ENCODE measurements around the gene CREBBP.

- TF ChIP-seq, protein P1, sequence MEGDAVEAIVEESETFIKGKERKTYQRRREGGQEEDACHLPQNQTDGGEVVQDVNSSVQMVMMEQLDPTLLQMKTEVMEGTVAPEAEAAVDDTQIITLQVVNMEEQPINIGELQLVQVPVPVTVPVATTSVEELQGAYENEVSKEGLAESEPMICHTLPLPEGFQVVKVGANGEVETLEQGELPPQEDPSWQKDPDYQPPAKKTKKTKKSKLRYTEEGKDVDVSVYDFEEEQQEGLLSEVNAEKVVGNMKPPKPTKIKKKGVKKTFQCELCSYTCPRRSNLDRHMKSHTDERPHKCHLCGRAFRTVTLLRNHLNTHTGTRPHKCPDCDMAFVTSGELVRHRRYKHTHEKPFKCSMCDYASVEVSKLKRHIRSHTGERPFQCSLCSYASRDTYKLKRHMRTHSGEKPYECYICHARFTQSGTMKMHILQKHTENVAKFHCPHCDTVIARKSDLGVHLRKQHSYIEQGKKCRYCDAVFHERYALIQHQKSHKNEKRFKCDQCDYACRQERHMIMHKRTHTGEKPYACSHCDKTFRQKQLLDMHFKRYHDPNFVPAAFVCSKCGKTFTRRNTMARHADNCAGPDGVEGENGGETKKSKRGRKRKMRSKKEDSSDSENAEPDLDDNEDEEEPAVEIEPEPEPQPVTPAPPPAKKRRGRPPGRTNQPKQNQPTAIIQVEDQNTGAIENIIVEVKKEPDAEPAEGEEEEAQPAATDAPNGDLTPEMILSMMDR (IDR thresholded peaks at IDR 0.05) = no peak
- no peak for TF ChIP-seq POLR2A (IDR thresholded peaks at IDR 0.05)
These were observed 30.0 kb downstream of the CREBBP start for GRCh38 chr16:3850544-3850899.
